ENCODE data around the gene TPCN2.

The TPCN2 gene

GRCh38 chr11:69022260-69022659 is 26.5 kb upstream of the TPCN2 start:
- Histone ChIP-seq H3K36me3 (ENCODE audit: control insufficient read depth, insufficient read depth, low read length) (no peaks in the 10 kb centered on the region), H3K9me3 (ENCODE audit: control insufficient read depth, low read length) (no peaks in the 10 kb centered on the region), H3K4me3 (ENCODE audit: insufficient read depth, low read depth, low read length, poor library complexity, severe bottlenecking) (no peak overlapping the region), H3K27ac (ENCODE audit: insufficient read depth, low read length, poor library complexity, severe bottlenecking) (no peak overlapping the region), H3K4me1 (ENCODE audit: control insufficient read depth, insufficient read depth, low read length, poor library complexity, severe bottlenecking) (no peaks in the 10 kb centered on the region), H3K27me3 (replicated peaks; ENCODE audit: control insufficient read depth, insufficient read depth, low read length, poor library complexity, severe bottlenecking) (no peaks in the 10 kb centered on the region)
- DNase-seq = no peak

GRCh38 chr11:69024509-69024908 is 24.2 kb upstream of the TPCN2 start:
- no peak overlapping the region for H3K27ac ChIP-seq (ENCODE audit: insufficient read depth, low read length, poor library complexity, severe bottlenecking)
- no peaks in the 10 kb centered on the region for H3K27me3 ChIP-seq (replicated peaks; ENCODE audit: control insufficient read depth, insufficient read depth, low read length, poor library complexity, severe bottlenecking)
- no peak for DNase-seq
- no peaks in the 10 kb centered on the region for H3K4me1 ChIP-seq (ENCODE audit: control insufficient read depth, insufficient read depth, low read length, poor library complexity, severe bottlenecking)
- no peak overlapping the region for H3K4me3 ChIP-seq (ENCODE audit: insufficient read depth, low read depth, low read length, poor library complexity, severe bottlenecking)
- H3K36me3 ChIP-seq (ENCODE audit: control insufficient read depth, insufficient read depth, low read length) = no peaks in the 10 kb centered on the region
- H3K9me3 ChIP-seq (ENCODE audit: control insufficient read depth, low read length) = no peaks in the 10 kb centered on the region

GRCh38 chr11:69027704-69028372 is 20.9 kb upstream of the TPCN2 start:
- H3K27me3 ChIP-seq (replicated peaks; ENCODE audit: control insufficient read depth, insufficient read depth, low read length, poor library complexity, severe bottlenecking) = no peaks in the 10 kb centered on the region
- no peak overlapping the region for H3K27ac ChIP-seq (ENCODE audit: insufficient read depth, low read length, poor library complexity, severe bottlenecking)
- no peaks in the 10 kb centered on the region for H3K9me3 ChIP-seq (ENCODE audit: control insufficient read depth, low read length)
- no peak for DNase-seq
- no peaks in the 10 kb centered on the region for H3K36me3 ChIP-seq (ENCODE audit: control insufficient read depth, insufficient read depth, low read length)
- no peaks in the 10 kb centered on the region for H3K4me1 ChIP-seq (ENCODE audit: control insufficient read depth, insufficient read depth, low read length, poor library complexity, severe bottlenecking)
- H3K4me3 ChIP-seq (ENCODE audit: insufficient read depth, low read depth, low read length, poor library complexity, severe bottlenecking) = no peak overlapping the region

- DNase-seq = no peak
- no peaks in the 10 kb centered on the region for H3K36me3 ChIP-seq (ENCODE audit: control insufficient read depth, insufficient read depth, low read length)
- H3K4me3 ChIP-seq (ENCODE audit: insufficient read depth, low read depth, low read length, poor library complexity, severe bottlenecking) = no peak overlapping the region
- H3K4me1 ChIP-seq (ENCODE audit: control insufficient read depth, insufficient read depth, low read length, poor library complexity, severe bottlenecking) = no peaks in the 10 kb centered on the region
- no peaks in the 10 kb centered on the region for H3K27me3 ChIP-seq (replicated peaks; ENCODE audit: control insufficient read depth, insufficient read depth, low read length, poor library complexity, severe bottlenecking)
- no peaks in the 10 kb centered on the region for H3K9me3 ChIP-seq (ENCODE audit: control insufficient read depth, low read length)
- no peak overlapping the region for H3K27ac ChIP-seq (ENCODE audit: insufficient read depth, low read length, poor library complexity, severe bottlenecking)
Observed at GRCh38 chr11:69030301-69030700, 18.4 kb upstream of the TPCN2 start.

DNA sequence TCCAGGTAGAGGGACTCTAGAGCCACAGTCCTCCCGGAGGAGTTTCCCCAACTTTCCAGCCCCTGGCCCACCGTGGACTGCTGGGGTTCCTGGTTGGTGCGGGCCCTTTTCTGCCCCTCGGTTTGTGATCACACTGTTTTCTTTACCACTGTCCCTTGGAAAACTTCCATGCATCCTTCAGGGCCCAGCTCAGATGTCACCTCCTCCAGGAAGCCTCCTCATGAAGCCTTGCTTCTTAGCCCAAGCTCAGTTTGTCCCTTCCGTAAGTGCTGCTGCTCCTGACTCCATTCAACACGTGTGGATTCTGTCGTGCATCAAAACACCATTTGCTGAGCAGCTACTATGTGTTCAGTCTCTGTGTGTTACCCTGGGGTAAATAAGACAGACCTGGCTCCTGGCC is 15.9 kb upstream of the TPCN2 start:
- Histone ChIP-seq H3K4me1 (ENCODE audit: control insufficient read depth, insufficient read depth, low read length, poor library complexity, severe bottlenecking) (no peaks in the 10 kb centered on the region), H3K36me3 (ENCODE audit: control insufficient read depth, insufficient read depth, low read length) (no peaks in the 10 kb centered on the region)

DNA sequence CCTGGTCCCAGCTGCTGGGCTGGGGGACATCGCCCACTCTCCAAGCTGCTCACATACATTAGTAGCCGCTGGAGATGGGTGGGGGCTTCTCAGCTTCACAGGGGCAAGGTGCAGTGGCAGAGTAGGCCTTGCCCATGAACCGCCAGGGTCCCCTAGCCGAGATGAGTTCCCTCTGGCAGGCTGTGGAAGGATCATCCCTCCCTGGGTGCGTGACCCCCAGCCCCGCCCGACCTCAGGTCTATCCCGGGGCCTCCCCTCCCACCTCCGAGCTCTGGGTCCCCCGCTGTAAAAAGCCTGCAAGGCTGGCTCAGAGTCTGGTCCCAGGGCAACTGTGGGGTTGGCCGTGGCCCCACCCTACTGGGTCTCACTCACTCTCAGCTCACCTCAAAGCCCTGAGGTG is 15.3 kb upstream of the TPCN2 start:
- Histone ChIP-seq H3K4me1 (ENCODE audit: control insufficient read depth, insufficient read depth, low read length, poor library complexity, severe bottlenecking) (no peaks in the 10 kb centered on the region), H3K9me3 (ENCODE audit: control insufficient read depth, low read length) (no peaks in the 10 kb centered on the region), H3K27ac (ENCODE audit: insufficient read depth, low read length, poor library complexity, severe bottlenecking) (no peak overlapping the region), H3K4me3 (ENCODE audit: insufficient read depth, low read depth, low read length, poor library complexity, severe bottlenecking) (no peak overlapping the region), H3K36me3 (ENCODE audit: control insufficient read depth, insufficient read depth, low read length) (no peaks in the 10 kb centered on the region), H3K27me3 (replicated peaks; ENCODE audit: control insufficient read depth, insufficient read depth, low read length, poor library complexity, severe bottlenecking) (no peaks in the 10 kb centered on the region)
- DNase-seq = no peak

More for the DNA sequence above, 15.9 kb upstream of the TPCN2 start:
- no peak overlapping the region for H3K27ac ChIP-seq (ENCODE audit: insufficient read depth, low read length, poor library complexity, severe bottlenecking)
- H3K27me3 ChIP-seq (replicated peaks; ENCODE audit: control insufficient read depth, insufficient read depth, low read length, poor library complexity, severe bottlenecking) = no peaks in the 10 kb centered on the region
- no peak overlapping the region for H3K4me3 ChIP-seq (ENCODE audit: insufficient read depth, low read depth, low read length, poor library complexity, severe bottlenecking)
- H3K9me3 ChIP-seq (ENCODE audit: control insufficient read depth, low read length) = no peaks in the 10 kb centered on the region
- no peak for DNase-seq

DNA sequence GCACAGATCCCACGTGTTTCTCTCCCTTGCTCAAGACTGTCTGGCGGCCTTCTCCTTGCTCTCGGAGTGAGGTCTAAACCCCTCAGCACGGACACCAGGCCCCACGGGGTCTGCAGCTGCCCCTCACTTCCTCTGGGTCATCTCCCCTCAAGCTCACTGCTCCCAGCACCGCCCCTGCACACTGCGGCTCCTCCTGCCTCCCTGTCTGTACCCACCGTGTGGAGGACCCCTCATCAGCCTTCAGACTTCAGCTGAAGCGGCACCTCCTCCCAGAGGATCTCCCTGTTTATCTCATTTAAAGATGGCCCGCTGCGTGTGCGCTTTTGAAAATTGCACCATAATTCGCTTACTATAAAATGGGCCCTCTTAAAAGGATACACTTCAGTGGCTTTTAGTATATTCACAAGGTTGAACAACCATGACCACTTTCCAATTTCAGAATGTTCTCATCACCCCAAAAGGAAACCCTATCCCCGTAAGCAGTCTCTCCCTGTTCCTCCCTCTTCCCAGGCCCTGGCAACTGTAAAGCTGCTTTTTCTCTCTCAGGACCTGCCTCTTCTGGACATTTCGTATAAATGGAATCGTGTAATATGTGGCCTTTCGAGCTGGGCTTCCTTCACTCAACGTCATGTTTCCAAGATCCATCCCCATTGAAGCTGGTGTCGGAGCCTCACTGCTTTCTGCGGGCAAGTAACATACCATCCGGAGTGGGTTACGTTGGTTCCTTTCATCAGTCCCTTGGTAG is 14.4 kb upstream of the TPCN2 start:
- H3K4me3 ChIP-seq (ENCODE audit: insufficient read depth, low read depth, low read length, poor library complexity, severe bottlenecking) = no peak overlapping the region
- no peaks in the 10 kb centered on the region for H3K36me3 ChIP-seq (ENCODE audit: control insufficient read depth, insufficient read depth, low read length)
- no peaks in the 10 kb centered on the region for H3K27me3 ChIP-seq (replicated peaks; ENCODE audit: control insufficient read depth, insufficient read depth, low read length, poor library complexity, severe bottlenecking)
- H3K27ac ChIP-seq (ENCODE audit: insufficient read depth, low read length, poor library complexity, severe bottlenecking) = no peak overlapping the region
- no peaks in the 10 kb centered on the region for H3K9me3 ChIP-seq (ENCODE audit: control insufficient read depth, low read length)
- no peak for DNase-seq
- H3K4me1 ChIP-seq (ENCODE audit: control insufficient read depth, insufficient read depth, low read length, poor library complexity, severe bottlenecking) = no peaks in the 10 kb centered on the region

DNA sequence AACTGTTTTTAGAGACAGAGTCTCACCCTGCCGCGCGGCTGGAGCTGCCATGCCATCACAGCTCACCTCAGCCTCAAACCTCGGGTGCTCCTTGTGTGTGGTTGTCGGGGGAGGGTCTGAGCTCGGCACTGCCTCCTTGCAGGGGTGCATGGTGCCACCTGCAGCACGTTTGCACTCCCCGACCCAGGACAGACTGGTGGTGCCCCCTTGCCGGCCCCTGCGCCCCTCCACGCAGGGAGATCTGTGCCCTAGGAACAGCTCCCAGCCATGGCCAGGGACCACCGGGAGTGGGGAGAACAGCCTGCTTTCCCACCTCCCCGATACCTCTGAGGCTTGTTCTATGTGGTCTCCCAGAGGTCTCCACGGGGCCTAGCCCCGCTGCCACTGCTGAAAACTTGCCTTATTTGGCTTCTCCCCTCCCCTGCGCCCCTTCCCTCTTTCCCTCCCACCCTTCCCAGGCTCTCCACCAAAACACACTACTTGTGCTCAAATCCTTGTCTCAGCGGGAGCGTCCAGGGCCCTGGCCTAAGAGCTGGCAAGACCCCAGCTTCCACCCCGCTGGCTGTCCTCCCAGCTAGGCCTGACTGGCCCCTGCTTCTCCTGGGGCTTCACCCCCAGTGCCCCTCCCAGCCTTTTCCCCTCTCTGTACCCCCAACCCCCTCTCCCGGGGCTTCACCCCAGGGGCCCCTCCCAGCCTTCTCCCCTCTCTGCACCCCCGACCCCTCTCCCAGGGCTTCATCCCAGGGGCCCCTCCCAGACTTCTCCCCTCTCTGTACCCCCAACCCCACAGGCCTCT is 13.4 kb upstream of the TPCN2 start:
- Histone ChIP-seq H3K27ac (ENCODE audit: insufficient read depth, low read length, poor library complexity, severe bottlenecking) (no peak overlapping the region), H3K4me1 (ENCODE audit: control insufficient read depth, insufficient read depth, low read length, poor library complexity, severe bottlenecking) (no peaks in the 10 kb centered on the region), H3K9me3 (ENCODE audit: control insufficient read depth, low read length) (no peaks in the 10 kb centered on the region), H3K27me3 (replicated peaks; ENCODE audit: control insufficient read depth, insufficient read depth, low read length, poor library complexity, severe bottlenecking) (no peaks in the 10 kb centered on the region), H3K36me3 (ENCODE audit: control insufficient read depth, insufficient read depth, low read length) (no peaks in the 10 kb centered on the region), H3K4me3 (ENCODE audit: insufficient read depth, low read depth, low read length, poor library complexity, severe bottlenecking) (no peak overlapping the region)
- DNase-seq = no peak

DNA sequence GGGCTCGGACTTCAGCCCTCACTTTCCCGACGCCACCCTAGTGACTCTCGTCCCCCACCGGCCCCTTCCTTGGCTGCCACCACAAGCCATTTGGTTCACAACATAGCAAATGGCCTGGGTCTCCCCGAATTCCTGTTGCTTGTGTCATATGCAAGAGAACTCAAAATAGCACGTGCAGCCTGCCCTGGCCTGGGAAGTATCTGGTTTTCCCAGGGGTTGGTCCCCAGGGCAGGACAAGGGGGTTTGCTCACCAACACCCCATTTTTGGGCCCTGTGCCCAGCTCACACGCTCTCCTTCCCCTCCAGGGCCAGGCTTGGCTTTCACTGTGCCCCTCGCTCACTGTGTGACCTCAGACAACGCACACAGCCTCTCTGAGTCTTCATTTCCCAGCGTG is 12.8 kb upstream of the TPCN2 start:
- Histone ChIP-seq H3K27me3 (replicated peaks; ENCODE audit: control insufficient read depth, insufficient read depth, low read length, poor library complexity, severe bottlenecking) (no peaks in the 10 kb centered on the region), H3K9me3 (ENCODE audit: control insufficient read depth, low read length) (no peaks in the 10 kb centered on the region), H3K4me3 (ENCODE audit: insufficient read depth, low read depth, low read length, poor library complexity, severe bottlenecking) (no peak overlapping the region), H3K27ac (ENCODE audit: insufficient read depth, low read length, poor library complexity, severe bottlenecking) (no peak overlapping the region), H3K4me1 (ENCODE audit: control insufficient read depth, insufficient read depth, low read length, poor library complexity, severe bottlenecking) (no peaks in the 10 kb centered on the region), H3K36me3 (ENCODE audit: control insufficient read depth, insufficient read depth, low read length) (no peaks in the 10 kb centered on the region)
- DNase-seq = no peak

- Histone ChIP-seq H3K27ac (ENCODE audit: insufficient read depth, low read length, poor library complexity, severe bottlenecking) (no peak overlapping the region), H3K4me1 (ENCODE audit: control insufficient read depth, insufficient read depth, low read length, poor library complexity, severe bottlenecking) (no peaks in the 10 kb centered on the region), H3K4me3 (ENCODE audit: insufficient read depth, low read depth, low read length, poor library complexity, severe bottlenecking) (no peak overlapping the region), H3K9me3 (ENCODE audit: control insufficient read depth, low read length) (no peaks in the 10 kb centered on the region), H3K36me3 (ENCODE audit: control insufficient read depth, insufficient read depth, low read length) (no peaks in the 10 kb centered on the region), H3K27me3 (replicated peaks; ENCODE audit: control insufficient read depth, insufficient read depth, low read length, poor library complexity, severe bottlenecking) (no peaks in the 10 kb centered on the region)
- DNase-seq = no peak
Observed at GRCh38 chr11:69037074-69037473, 11.7 kb upstream of the TPCN2 start.

All from effector memory CD4-positive, alpha-beta T cell (primary cell).